Neural progenitor cell (in vitro differentiated cells): ENCODE data around the gene TLNRD1. TPM values are rescaled to one million over a fixed set of nuclear protein-coding genes. Genes with fewer than 3 reads are reported as not detected.
A peak's percentile ranks its signal among the peaks of the same experiment; 100 is the strongest.
"Not testable (repeated sequence)": the region's sequence is repeated elsewhere in the genome, so short reads cannot be mapped to it uniquely, and the experiment has no call there.

Experiments
- DNase-seq: peaks from one replicate; pipeline ENCODE4 v3.0.0-alpha.2; 2016; ENCODE audit warnings: low spot score
- H2AFZ ChIP-seq: fragments of 200-600 bp; sonication (generic); replicated peaks from 2 replicates; pipeline ENCODE4 v1.6.1; 2016; ENCODE audit warnings: antibody characterized with exemption
- H3F3A ChIP-seq: fragments of 200-600 bp; sonication (generic); 2 replicates; pipeline ENCODE4 v1.6.1; 2016; ENCODE audit warnings: antibody characterized with exemption, low read depth
- H3K27ac ChIP-seq: fragments of 200-600 bp; sonication (generic); 2 replicates; pipeline ENCODE4 v1.5.1; 2016; ENCODE audit warnings: mild to moderate bottlenecking
- H3K27me3 ChIP-seq: fragments of 200-600 bp; sonication (generic); 2 replicates; pipeline ENCODE4 v1.6.1; 2016; ENCODE audit warnings: mild to moderate bottlenecking, moderate library complexity
- H3K36me3 ChIP-seq: fragments of 200-600 bp; sonication (generic); 2 replicates; pipeline ENCODE4 v1.5.1; 2016
- H3K4me1 ChIP-seq: fragments of 200-600 bp; sonication (generic); 2 replicates; pipeline ENCODE4 v1.6.1; 2016; ENCODE audit warnings: mixed run types
- H3K4me2 ChIP-seq: fragments of 200-600 bp; sonication (generic); 2 replicates; pipeline ENCODE4 v1.6.1; 2016
- H3K4me3 ChIP-seq: fragments of 200-600 bp; sonication (generic); 2 replicates; pipeline ENCODE4 v1.5.1; 2016
- H3K79me2 ChIP-seq: fragments of 200-600 bp; sonication (generic); 2 replicates; pipeline ENCODE4 v1.6.1; 2016; ENCODE audit warnings: low read depth
- H3K9ac ChIP-seq: fragments of 200-600 bp; sonication (generic); 2 replicates; pipeline ENCODE4 v1.6.1; 2016
- H3K9me3 ChIP-seq: fragments of 200-600 bp; sonication (generic); 2 replicates; pipeline ENCODE4 v1.5.1; 2016; ENCODE audit warnings: low read depth
- H4K20me1 ChIP-seq: fragments of 200-600 bp; sonication (generic); 2 replicates; pipeline ENCODE4 v1.6.1; 2016; ENCODE audit warnings: low read depth
- H3K27ac Mint-ChIP-seq: 3 replicates; pipeline ENCODE4 v1.8.0; 2021; ENCODE audit warnings: mixed read lengths
- H3K27me3 Mint-ChIP-seq: 2 replicates; pipeline ENCODE4 v1.8.0; 2022; ENCODE audit warnings: low read depth, mild to moderate bottlenecking, inconsistent platforms, moderate library complexity, mixed read lengths; ENCODE audit not compliant: insufficient read depth
- H3K36me3 Mint-ChIP-seq: 3 replicates; pipeline ENCODE4 v1.8.0; 2021; ENCODE audit warnings: mixed read lengths
- H3K4me1 Mint-ChIP-seq: 3 replicates; pipeline ENCODE4 v1.8.0; 2021; ENCODE audit warnings: mixed read lengths
- H3K4me3 Mint-ChIP-seq: 3 replicates; pipeline ENCODE4 v1.8.0; 2021; ENCODE audit warnings: mild to moderate bottlenecking, moderate library complexity, mixed read lengths
- H3K9me3 Mint-ChIP-seq: 3 replicates; pipeline ENCODE4 v1.8.0; 2020; ENCODE audit warnings: mixed read lengths
- EZH2 ChIP-seq: fragments of 200-600 bp; sonication (generic); IDR thresholded peaks from 2 replicates; pipeline ENCODE4 v1.6.1; 2017; ENCODE audit warnings: antibody characterized with exemption, mild to moderate bottlenecking, moderate library complexity
- EZH2phosphoT487 ChIP-seq: fragments of 200-600 bp; sonication (generic); IDR thresholded peaks from 2 replicates; pipeline ENCODE4 v1.6.1; 2017; ENCODE audit warnings: antibody characterized with exemption
- total RNA-seq: library from RNA; depleted of rRNA; stranded (reverse); fragments of >200 nt; gene quantifications from 2 replicates; pipeline ENCODE4 v1.2.3, GENCODE V29; 2015; ENCODE audit warnings: low replicate concordance
- TF ChIP-seq, protein P1 (sequence below): fragments of 200-600 bp; sonication (generic); IDR thresholded peaks from 2 replicates; pipeline ENCODE4 v1.5.1; 2017; ENCODE audit warnings: antibody characterized with exemption, mild to moderate bottlenecking

TLNRD1 gene
- total RNA-seq, 1 donor from 2014 or later, result 7.3 TPM

DNA sequence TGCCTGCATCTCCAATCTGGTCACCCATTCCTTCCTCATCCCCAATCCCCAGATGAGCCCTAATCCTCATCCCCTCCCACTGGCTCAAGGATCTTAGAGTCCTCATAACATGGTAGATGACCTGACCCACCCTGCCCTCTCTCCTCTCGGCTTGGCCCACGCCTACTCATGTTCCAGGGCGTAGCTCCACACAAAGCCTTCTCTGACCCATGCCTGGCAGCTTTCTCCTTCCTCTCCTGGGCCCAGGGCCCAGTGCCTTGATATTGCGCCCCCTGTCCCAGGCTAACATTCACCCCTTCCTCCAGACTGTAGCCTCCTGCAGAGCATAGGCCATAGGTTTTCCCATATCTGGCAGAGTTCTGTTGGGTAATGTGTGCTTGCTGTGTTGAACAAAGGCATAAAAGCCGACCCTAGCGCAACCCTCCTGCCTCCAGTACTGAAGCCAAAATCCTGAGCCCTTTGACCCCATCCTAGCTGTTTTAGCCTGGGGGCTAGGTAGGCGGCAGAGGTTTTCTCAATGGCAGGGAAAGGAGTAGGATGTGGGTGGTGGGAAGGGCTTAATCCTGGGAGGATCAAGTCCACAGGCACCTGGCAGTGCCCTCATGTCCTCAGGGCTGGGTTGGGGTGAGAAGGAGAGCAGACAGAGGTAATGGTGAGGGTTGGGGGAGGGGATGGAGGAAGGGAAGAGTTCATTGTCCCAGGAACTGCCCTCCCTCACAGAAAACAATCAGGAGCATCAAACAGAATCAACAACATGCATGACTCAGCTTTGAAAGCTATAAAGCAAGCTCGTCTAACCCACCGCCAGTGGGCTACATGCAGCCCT lies 46.6 kb upstream of the TLNRD1 start:
- Mint-ChIP-seq H3K27ac (peak overlapping the region; percentile 60), H3K27me3 (peaks cover 2% of the 10 kb centered on the region), H3K4me3 (no peak overlapping the region), H3K4me1 (peaks cover 32% of the 10 kb centered on the region), H3K36me3 (peaks cover 17% of the 10 kb centered on the region), H3K9me3 (peaks cover 2% of the 10 kb centered on the region)
- H3K27ac ChIP-seq, result no peak overlapping the region
- H3K4me1 ChIP-seq, result peaks cover 15% of the 10 kb centered on the region
- no peaks in the 10 kb centered on the region for H3F3A ChIP-seq
- no peak overlapping the region for H2AFZ ChIP-seq
- H3K4me2 ChIP-seq, result no peak overlapping the region
- H3K27me3 ChIP-seq, result no peaks in the 10 kb centered on the region
- DNase-seq, result peak; percentile 8
- H3K9ac ChIP-seq, result no peak overlapping the region
- no peaks in the 10 kb centered on the region for H3K9me3 ChIP-seq
- H3K4me3 ChIP-seq, result no peak overlapping the region
- no peaks in the 10 kb centered on the region for H3K36me3 ChIP-seq
- no peak for TF ChIP-seq EZH2phosphoT487
- TF ChIP-seq EZH2, result no peak
- TF ChIP-seq, protein P1, sequence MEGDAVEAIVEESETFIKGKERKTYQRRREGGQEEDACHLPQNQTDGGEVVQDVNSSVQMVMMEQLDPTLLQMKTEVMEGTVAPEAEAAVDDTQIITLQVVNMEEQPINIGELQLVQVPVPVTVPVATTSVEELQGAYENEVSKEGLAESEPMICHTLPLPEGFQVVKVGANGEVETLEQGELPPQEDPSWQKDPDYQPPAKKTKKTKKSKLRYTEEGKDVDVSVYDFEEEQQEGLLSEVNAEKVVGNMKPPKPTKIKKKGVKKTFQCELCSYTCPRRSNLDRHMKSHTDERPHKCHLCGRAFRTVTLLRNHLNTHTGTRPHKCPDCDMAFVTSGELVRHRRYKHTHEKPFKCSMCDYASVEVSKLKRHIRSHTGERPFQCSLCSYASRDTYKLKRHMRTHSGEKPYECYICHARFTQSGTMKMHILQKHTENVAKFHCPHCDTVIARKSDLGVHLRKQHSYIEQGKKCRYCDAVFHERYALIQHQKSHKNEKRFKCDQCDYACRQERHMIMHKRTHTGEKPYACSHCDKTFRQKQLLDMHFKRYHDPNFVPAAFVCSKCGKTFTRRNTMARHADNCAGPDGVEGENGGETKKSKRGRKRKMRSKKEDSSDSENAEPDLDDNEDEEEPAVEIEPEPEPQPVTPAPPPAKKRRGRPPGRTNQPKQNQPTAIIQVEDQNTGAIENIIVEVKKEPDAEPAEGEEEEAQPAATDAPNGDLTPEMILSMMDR, result no peak
- H3K79me2 ChIP-seq, result no peaks in the 10 kb centered on the region
- H4K20me1 ChIP-seq, result peaks cover 5% of the 10 kb centered on the region

DNA sequence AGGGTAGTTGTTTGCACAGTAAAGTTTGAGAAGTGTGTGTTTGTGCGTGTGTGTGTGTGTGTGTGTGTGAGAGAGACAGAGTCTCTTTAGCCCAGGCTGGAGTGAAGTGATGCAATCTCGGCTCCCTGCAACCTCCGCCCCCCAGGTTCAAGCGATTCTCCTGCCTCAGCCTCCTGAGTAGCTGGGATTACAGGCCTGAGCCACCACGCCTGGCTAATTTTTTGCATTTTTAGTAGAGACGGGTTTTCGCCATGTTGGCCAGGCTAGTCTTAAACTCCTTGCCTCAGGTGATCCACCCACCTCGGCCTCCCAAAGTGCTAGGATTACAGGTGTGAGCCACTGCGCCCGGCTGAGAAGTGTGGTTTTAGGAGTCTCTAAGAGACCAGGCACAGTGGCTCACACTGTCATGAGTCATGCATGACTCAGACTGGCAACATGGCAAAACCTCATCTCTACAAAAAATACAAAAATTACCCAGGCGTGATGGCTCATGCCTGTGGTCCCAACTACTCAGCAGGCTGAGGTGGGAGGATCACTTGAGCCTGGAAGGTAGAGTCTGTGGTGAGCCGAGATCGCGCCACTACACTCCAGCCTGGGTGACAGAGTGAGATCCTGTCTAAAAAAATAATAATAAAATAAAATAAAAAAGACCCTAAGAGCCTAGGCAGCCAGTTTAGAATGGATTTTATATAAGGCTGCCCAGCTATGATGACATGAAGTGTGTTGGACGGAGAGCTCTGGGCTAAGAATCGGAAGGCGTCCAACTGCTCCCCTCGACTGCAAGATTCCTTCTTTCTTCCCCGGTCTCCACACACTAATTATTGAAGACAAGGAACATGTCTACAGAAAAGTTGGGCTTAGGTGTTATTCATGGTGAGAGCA lies 44.9 kb upstream of the TLNRD1 start:
- H3K27ac Mint-ChIP-seq, H3K27me3 Mint-ChIP-seq, H3K27ac ChIP-seq: not testable (repeated sequence)

DNA sequence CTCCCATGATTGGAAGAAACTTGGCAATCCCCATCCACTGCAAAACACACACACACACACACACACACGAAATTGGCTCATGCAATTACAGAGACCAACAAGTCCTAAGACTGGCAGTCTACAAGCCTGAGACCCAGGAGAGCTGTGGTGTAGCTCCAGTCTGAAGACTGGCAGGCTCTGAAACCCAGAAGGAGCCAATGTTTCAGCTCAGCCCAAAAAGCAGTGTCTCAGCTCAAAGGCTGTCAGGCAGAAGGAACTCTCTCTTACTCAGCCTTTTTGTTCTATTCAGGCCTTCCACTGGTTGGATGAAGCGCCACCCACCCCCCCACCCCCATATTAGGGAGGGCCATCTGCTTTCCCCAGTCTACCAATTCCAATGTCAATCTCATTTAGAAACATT lies 43.2 kb upstream of the TLNRD1 start:
- no peak overlapping the region for H3K4me2 ChIP-seq
- Mint-ChIP-seq H3K27me3 (no peaks in the 10 kb centered on the region), H3K27ac (no peak overlapping the region), H3K9me3 (peaks cover 3% of the 10 kb centered on the region), H3K36me3 (peaks cover 16% of the 10 kb centered on the region), H3K4me1 (peaks cover 32% of the 10 kb centered on the region), H3K4me3 (no peak overlapping the region)
- no peak overlapping the region for H3K4me3 ChIP-seq
- DNase-seq, result no peak
- H3K9ac ChIP-seq, result no peak overlapping the region
- TF ChIP-seq EZH2phosphoT487 (no peak), EZH2 (no peak)
- TF ChIP-seq, protein P1, result no peak
- no peak overlapping the region for H2AFZ ChIP-seq
- H3K4me1 ChIP-seq, result peaks cover 15% of the 10 kb centered on the region
- no peaks in the 10 kb centered on the region for H3K36me3 ChIP-seq
- H3K9me3 ChIP-seq, result no peaks in the 10 kb centered on the region
- H3K27ac ChIP-seq, result no peak overlapping the region
- no peaks in the 10 kb centered on the region for H3K27me3 ChIP-seq
- no peaks in the 10 kb centered on the region for H3K79me2 ChIP-seq
- H3F3A ChIP-seq, result no peaks in the 10 kb centered on the region
- peaks cover 5% of the 10 kb centered on the region for H4K20me1 ChIP-seq

More for the DNA sequence above, 44.9 kb upstream of the TLNRD1 start:
- DNase-seq, H3K36me3 ChIP-seq, H3K79me2 ChIP-seq, H3K4me2 ChIP-seq, H2AFZ ChIP-seq, H4K20me1 ChIP-seq, H3K27me3 ChIP-seq, H3K4me3 ChIP-seq, H3K4me3 Mint-ChIP-seq, H3K9me3 Mint-ChIP-seq, H3F3A ChIP-seq, H3K9me3 ChIP-seq, H3K9ac ChIP-seq: not testable (repeated sequence)
- Mint-ChIP-seq H3K4me1 (peaks cover 32% of the 10 kb centered on the region), H3K36me3 (peaks cover 19% of the 10 kb centered on the region)
- peaks cover 15% of the 10 kb centered on the region for H3K4me1 ChIP-seq
